CD14-positive monocyte (primary cell): ENCODE measurements around the gene ASTN2. TPM values are rescaled to one million over a fixed set of nuclear protein-coding genes. Genes with fewer than 3 reads are reported as not detected.

Experiments
- DNase-seq, 3 donors: peaks; one replicate each; pipeline ENCODE4 v3.0.0-alpha.2; 2011 to 2022
- H2AFZ ChIP-seq: 2 replicates; pipeline ENCODE4 v1.6.0; 2012; ENCODE audit warnings: mild to moderate bottlenecking, low read depth, low read length, inconsistent platforms; ENCODE audit not compliant: insufficient read depth, poor library complexity, severe bottlenecking
- H3K27ac ChIP-seq, 2 donors: 1 replicate in 1 of 2; 2 replicates in 1 of 2; pipeline ENCODE4 v1.5.1; 2012 to 2013; ENCODE audit warnings: low read length in 2 of 2, control low read depth in 1 of 2, inconsistent platforms in 1 of 2, low read depth in 1 of 2, mild to moderate bottlenecking in 1 of 2
- H3K27me3 ChIP-seq, 2 donors: one replicate each; pipeline versions ENCODE4 v1.6.0 to v1.6.1; 2011 to 2013; ENCODE audit warnings: low read length in 2 of 2; ENCODE audit not compliant: control insufficient read depth in 2 of 2, insufficient read depth in 2 of 2
- H3K36me3 ChIP-seq, 2 donors: replicated peaks in 1 of 2; 1 replicate in 1 of 2; 2 replicates in 1 of 2; pipeline versions ENCODE4 v1.5.1 to v1.6.1; 2012 to 2013; ENCODE audit warnings: low read length in 2 of 2, control low read depth in 1 of 2, inconsistent platforms in 1 of 2, mild to moderate bottlenecking in 1 of 2; ENCODE audit not compliant: insufficient read depth in 2 of 2, control insufficient read depth in 1 of 2
- H3K4me1 ChIP-seq, 2 donors: 1 replicate in 1 of 2; 2 replicates in 1 of 2; pipeline versions ENCODE4 v1.5.1 to v1.6.1; 2012 to 2013; ENCODE audit warnings: low read length in 2 of 2, control low read depth in 1 of 2, inconsistent platforms in 1 of 2, mild to moderate bottlenecking in 1 of 2, moderate library complexity in 1 of 2; ENCODE audit not compliant: insufficient read depth in 2 of 2, control insufficient read depth in 1 of 2
- H3K4me2 ChIP-seq: replicated peaks from 2 replicates; pipeline ENCODE3; 2012; ENCODE audit warnings: low read length, moderate library complexity, mild to moderate bottlenecking; ENCODE audit not compliant: poor library complexity, severe bottlenecking; ENCODE audit errors: extremely low read depth
- H3K4me3 ChIP-seq, 3 experiments: fragments of 200-600 bp in 1 of 3; sonication (generic) in 1 of 3; replicated peaks in 1 of 3; 1 replicate in 2 of 3; 2 replicates in 1 of 3; pipeline ENCODE4 v1.5.1; 2011 to 2013; ENCODE audit warnings: low read length in 3 of 3, mild to moderate bottlenecking in 3 of 3, control low read depth in 2 of 3, low read depth in 2 of 3, inconsistent platforms in 1 of 3, moderate library complexity in 1 of 3
- H3K79me2 ChIP-seq: 2 replicates; pipeline ENCODE4 v1.6.0; 2012; ENCODE audit warnings: mild to moderate bottlenecking, control low read depth, inconsistent platforms, low read length, moderate library complexity; ENCODE audit not compliant: insufficient read depth
- H3K9ac ChIP-seq: 2 replicates; pipeline ENCODE4 v1.6.0; 2017; ENCODE audit warnings: low read length, mild to moderate bottlenecking; ENCODE audit not compliant: insufficient read depth, poor library complexity, severe bottlenecking
- H3K9me3 ChIP-seq, 2 donors: replicated peaks in 1 of 2; 1 replicate in 1 of 2; 2 replicates in 1 of 2; pipeline versions ENCODE4 v1.5.1 to v1.6.1; 2012 to 2013; ENCODE audit warnings: low read length in 2 of 2, control low read depth in 1 of 2; ENCODE audit not compliant: control insufficient read depth in 1 of 2, insufficient read depth in 1 of 2
- H4K20me1 ChIP-seq: 2 replicates; pipeline ENCODE4 v1.6.0; 2012; ENCODE audit warnings: mild to moderate bottlenecking, low read length, control low read depth, moderate library complexity; ENCODE audit not compliant: insufficient read depth
- H3K27ac Mint-ChIP-seq, 7 donors: one replicate each; pipeline ENCODE4 v1.8.0; 2020; ENCODE audit warnings: mild to moderate bottlenecking in 7 of 7, mixed read lengths in 7 of 7, moderate library complexity in 6 of 7, inconsistent platforms in 2 of 7
- H3K27me3 Mint-ChIP-seq, 3 donors: one replicate each; pipeline ENCODE4 v1.8.0; 2021 to 2022; ENCODE audit warnings: low read depth in 3 of 3, mild to moderate bottlenecking in 3 of 3, mixed read lengths in 3 of 3, moderate library complexity in 3 of 3, inconsistent platforms in 1 of 3
- H3K36me3 Mint-ChIP-seq, 2 donors: one replicate each; pipeline ENCODE4 v1.8.0; 2020; ENCODE audit warnings: mixed read lengths in 2 of 2, inconsistent platforms in 1 of 2, mild to moderate bottlenecking in 1 of 2
- H3K4me1 Mint-ChIP-seq: one replicate; pipeline ENCODE4 v1.8.0; 2020; ENCODE audit warnings: mild to moderate bottlenecking, mixed read lengths
- H3K4me3 Mint-ChIP-seq, 2 donors: one replicate each; pipeline ENCODE4 v1.8.0; 2020; ENCODE audit warnings: mild to moderate bottlenecking in 2 of 2, mixed read lengths in 2 of 2, moderate library complexity in 1 of 2
- H3K9me3 Mint-ChIP-seq, 7 donors: one replicate each; pipeline ENCODE4 v1.8.0; 2020 to 2022; ENCODE audit warnings: mixed read lengths in 7 of 7, mild to moderate bottlenecking in 6 of 7, moderate library complexity in 6 of 7, inconsistent platforms in 2 of 7
- WGBS: methylation state at CpG from one replicate; pipeline ENCODE4 v1.1.5; 2013; ENCODE audit warnings: missing lambda C conversion rate; ENCODE audit not compliant: insufficient coverage; 5-methylcytosine and 5-hydroxymethylcytosine counted together
- intact Hi-C, 2 donors: fragments of 100-400 bp; cut with micrococcal nuclease; formaldehyde crosslinking; loops; one replicate each; pipeline versions ENCODE4 v1.15.0 to v1.15.1; 2023
- polyA plus RNA-seq, 3 donors: library from polyadenylated mRNA; depleted of rRNA in 1 of 3; unstranded in 2 of 3; stranded (reverse) in 1 of 3; fragments of 300-500 nt in 2 of 3; fragments of >200 nt in 1 of 3; fragmentation: Illumina TruSeq in 2 of 3; gene quantifications; 1 replicate in 2 of 3; 2 replicates in 1 of 3; pipeline ENCODE4 v1.2.3, GENCODE V29; 2012 to 2021
- TF ChIP-seq, protein P1 (sequence below): fragments of 200-600 bp; IDR thresholded peaks from one replicate; pipeline ENCODE4 v1.8.0; 2022; ENCODE audit warnings: antibody characterized with exemption, mild to moderate bottlenecking

The ASTN2 gene
- polyA plus RNA-seq, 3 donors, result not detected

DNA sequence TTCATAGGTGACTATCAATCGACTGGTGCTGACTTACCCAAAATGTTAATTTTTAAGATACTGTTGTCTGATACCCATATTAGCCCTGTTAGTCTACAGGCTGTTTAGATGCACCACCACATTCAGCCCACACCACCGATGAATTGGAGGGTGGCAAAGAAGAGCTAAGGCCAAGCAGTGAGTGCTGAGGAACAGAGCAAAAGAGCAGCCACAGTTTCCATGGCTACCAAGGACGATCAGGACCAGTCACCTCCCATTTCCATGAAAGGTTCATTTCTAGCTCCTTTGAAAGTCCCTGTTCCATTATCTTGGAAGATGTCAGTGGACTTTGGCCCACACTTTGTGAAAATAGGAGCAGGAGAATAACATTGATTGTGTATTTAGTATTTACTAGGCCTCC lies 364.9 kb downstream of the ASTN2 start:
- no peaks in the 10 kb centered on the region for H4K20me1 ChIP-seq
- DNase-seq, result no peak
- peak overlapping the region in 1 of 7 donors; percentile 8 for H3K27ac Mint-ChIP-seq
- H3K4me1 ChIP-seq, result no peaks in the 10 kb centered on the region
- WGBS, result no CpG with 5 or more reads among the region's 3 CpGs
- H3K27ac ChIP-seq, result no peak overlapping the region
- no peak overlapping the region for H3K9ac ChIP-seq
- no peaks in the 10 kb centered on the region for H3K36me3 Mint-ChIP-seq
- peaks cover 0 to 2% (median 0%) of the 10 kb centered on the region in 3 donors for H3K27me3 Mint-ChIP-seq
- H2AFZ ChIP-seq, result no peak overlapping the region
- no peaks in the 10 kb centered on the region for H3K9me3 ChIP-seq
- intact Hi-C loops, result no loop called here
- no peak overlapping the region for H3K4me3 ChIP-seq
- H3K4me2 ChIP-seq, result no peak overlapping the region
- no peaks in the 10 kb centered on the region for H3K79me2 ChIP-seq
- H3K27me3 ChIP-seq, result no peaks in the 10 kb centered on the region
- peaks cover 0 to 6% (median 3%) of the 10 kb centered on the region in 7 donors for H3K9me3 Mint-ChIP-seq
- no peaks in the 10 kb centered on the region for H3K4me1 Mint-ChIP-seq
- no peak overlapping the region for H3K4me3 Mint-ChIP-seq
- no peaks in the 10 kb centered on the region for H3K36me3 ChIP-seq
- TF ChIP-seq, protein P1, sequence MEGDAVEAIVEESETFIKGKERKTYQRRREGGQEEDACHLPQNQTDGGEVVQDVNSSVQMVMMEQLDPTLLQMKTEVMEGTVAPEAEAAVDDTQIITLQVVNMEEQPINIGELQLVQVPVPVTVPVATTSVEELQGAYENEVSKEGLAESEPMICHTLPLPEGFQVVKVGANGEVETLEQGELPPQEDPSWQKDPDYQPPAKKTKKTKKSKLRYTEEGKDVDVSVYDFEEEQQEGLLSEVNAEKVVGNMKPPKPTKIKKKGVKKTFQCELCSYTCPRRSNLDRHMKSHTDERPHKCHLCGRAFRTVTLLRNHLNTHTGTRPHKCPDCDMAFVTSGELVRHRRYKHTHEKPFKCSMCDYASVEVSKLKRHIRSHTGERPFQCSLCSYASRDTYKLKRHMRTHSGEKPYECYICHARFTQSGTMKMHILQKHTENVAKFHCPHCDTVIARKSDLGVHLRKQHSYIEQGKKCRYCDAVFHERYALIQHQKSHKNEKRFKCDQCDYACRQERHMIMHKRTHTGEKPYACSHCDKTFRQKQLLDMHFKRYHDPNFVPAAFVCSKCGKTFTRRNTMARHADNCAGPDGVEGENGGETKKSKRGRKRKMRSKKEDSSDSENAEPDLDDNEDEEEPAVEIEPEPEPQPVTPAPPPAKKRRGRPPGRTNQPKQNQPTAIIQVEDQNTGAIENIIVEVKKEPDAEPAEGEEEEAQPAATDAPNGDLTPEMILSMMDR, result no peak

DNA sequence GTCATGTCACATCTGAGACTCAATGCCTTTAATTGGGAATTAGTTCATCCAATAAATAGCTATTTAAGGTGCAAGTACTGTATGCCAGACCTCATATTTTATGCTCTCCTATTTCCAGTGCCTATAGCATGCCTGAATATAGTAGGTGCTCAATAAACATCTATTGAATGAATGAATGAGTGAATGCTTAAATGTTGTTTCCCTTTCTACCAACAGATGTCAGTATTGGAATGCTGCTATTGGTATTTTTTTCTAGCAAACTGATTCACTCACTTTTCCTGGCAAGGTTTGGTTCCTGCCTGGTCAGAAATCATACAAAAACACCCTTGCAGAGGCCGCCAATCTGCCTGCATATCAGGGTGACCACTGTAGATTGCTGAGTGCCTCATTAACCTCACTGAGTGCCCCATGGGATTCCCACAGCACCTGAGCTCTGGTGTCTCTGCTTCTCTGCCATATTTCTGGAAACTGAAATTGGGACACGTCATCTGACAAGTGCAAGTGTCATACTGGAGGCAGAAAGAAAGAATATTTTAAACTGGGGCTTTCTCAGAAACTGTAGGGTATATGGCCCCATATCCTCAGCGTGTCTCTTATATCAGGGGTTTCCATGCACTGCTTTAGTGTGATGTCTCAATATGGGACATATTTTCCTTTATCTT lies 368.1 kb downstream of the ASTN2 start:
- Histone ChIP-seq H3K9me3 (no peaks in the 10 kb centered on the region), H3K36me3 (no peaks in the 10 kb centered on the region), H2AFZ (no peak overlapping the region), H3K4me1 (no peaks in the 10 kb centered on the region), H3K4me3 (no peak overlapping the region), H3K27ac (no peak overlapping the region), H3K27me3 (no peaks in the 10 kb centered on the region), H3K4me2 (no peak overlapping the region), H3K9ac (no peak overlapping the region), H3K79me2 (no peaks in the 10 kb centered on the region), H4K20me1 (no peaks in the 10 kb centered on the region)
- Mint-ChIP-seq H3K4me3 (no peak overlapping the region), H3K36me3 (no peaks in the 10 kb centered on the region), H3K9me3 (peaks cover 0 to 4% (median 0%) of the 10 kb centered on the region in 7 donors), H3K27ac (no peak overlapping the region), H3K27me3 (peaks cover 1 to 3% (median 2%) of the 10 kb centered on the region in 3 donors), H3K4me1 (no peaks in the 10 kb centered on the region)
- TF ChIP-seq, protein P1, result no peak
- intact Hi-C loops, result no loop called here
- no peak for DNase-seq
- 93% methylated on average over 2 of the region's 3 CpGs for WGBS
